Psoas muscle (tissue), 8 donors: Measurements from ENCODE around the gene ACSL1. TPM values are rescaled to one million over a fixed set of nuclear protein-coding genes. Genes with fewer than 3 reads are reported as not detected.

Source experiments
- ATAC-seq, 4 donors: fragments of 200-7000 bp; cut with Tn5 transposase; one replicate each; pipeline ENCODE4 v1.9.1; 2020; ENCODE audit warnings: moderate library complexity in 3 of 4, mild to moderate bottlenecking in 2 of 4
- DNase-seq, 2 donors: peaks; one replicate each; pipeline ENCODE4 v3.0.0-alpha.2; 2020
- H3K27ac ChIP-seq: fragments of 200-600 bp; one replicate; pipeline ENCODE4 v1.8.0; 2022
- H3K27me3 ChIP-seq, 3 donors: fragments of 200-600 bp in 1 of 3; one replicate each; pipeline versions ENCODE4 v1.6.1 to v1.8.0; 2013 to 2022; ENCODE audit warnings: low read length in 2 of 3, mild to moderate bottlenecking in 2 of 3, moderate library complexity in 1 of 3; ENCODE audit not compliant: insufficient read depth in 3 of 3
- H3K36me3 ChIP-seq, 2 donors: fragments of 200-600 bp in 1 of 2; one replicate each; pipeline versions ENCODE4 v1.6.1 to v1.8.0; 2013 to 2022; ENCODE audit warnings: low read depth in 1 of 2, mild to moderate bottlenecking in 1 of 2, moderate library complexity in 1 of 2; ENCODE audit not compliant: insufficient read depth in 1 of 2
- H3K4me1 ChIP-seq: fragments of 200-600 bp; one replicate; pipeline ENCODE4 v1.8.0; 2022
- H3K4me3 ChIP-seq: fragments of 200-600 bp; one replicate; pipeline ENCODE4 v1.8.0; 2022; ENCODE audit warnings: mild to moderate bottlenecking
- H3K9me3 ChIP-seq: fragments of 200-600 bp; one replicate; pipeline ENCODE4 v1.8.0; 2022
- WGBS, 3 donors: extraction: QIAGEN DNeasy Blood & Tissue Kit; methylation state at CpG; one replicate each; pipeline versions ENCODE4 v1.1.6 to v1.1.7; 2013; 5-methylcytosine and 5-hydroxymethylcytosine counted together
- intact Hi-C, 2 donors: fragments of 100-400 bp; cut with DNase I; formaldehyde crosslinking; loops; one replicate each; pipeline versions ENCODE4 v1.11.0 to v1.14.2; 2022
- polyA plus RNA-seq, 3 donors: library from polyadenylated mRNA; stranded (reverse); fragments of 200-250 nt; gene quantifications; one replicate each; pipeline ENCODE4 v1.2.3, GENCODE V29; 2013
- total RNA-seq, 4 donors: library from RNA; stranded (reverse); fragmentation: NEBNext Ultra II Directional in 2 of 4; extraction: Animal tissue kit (Norgen Biotek cat#: 25700) in 2 of 4; gene quantifications; one replicate each; pipeline versions ENCODE4 v1.2.1 to v1.2.4, GENCODE V29; 2021 to 2023
- TF ChIP-seq, protein P1 (sequence below): fragments of 200-600 bp; IDR thresholded peaks from one replicate; pipeline ENCODE4 v1.8.0; 2022; ENCODE audit warnings: antibody characterized with exemption
- donor health status: healthy with polysubstance abuse.
- donor health status: DM: no; HTN: no; CAD: no; lungs with moderate emphysema.
- donor health status: Bipolar disorder and iron deficiency.
- donor health status: healthy.
- donor health status: DM: yes; HTN: yes; CAD: no.
- donor health status: DM: no; HTN: no; CAD: no.
- donor health status: DM: no; HTN: no; CAD: no.
- donor health status: DM: yes; HTN: yes; CAD: no.

Gene ACSL1
- total and polyA plus RNA-seq, 7 donors = 257 to 1,392 (median 781) TPM

DNA sequence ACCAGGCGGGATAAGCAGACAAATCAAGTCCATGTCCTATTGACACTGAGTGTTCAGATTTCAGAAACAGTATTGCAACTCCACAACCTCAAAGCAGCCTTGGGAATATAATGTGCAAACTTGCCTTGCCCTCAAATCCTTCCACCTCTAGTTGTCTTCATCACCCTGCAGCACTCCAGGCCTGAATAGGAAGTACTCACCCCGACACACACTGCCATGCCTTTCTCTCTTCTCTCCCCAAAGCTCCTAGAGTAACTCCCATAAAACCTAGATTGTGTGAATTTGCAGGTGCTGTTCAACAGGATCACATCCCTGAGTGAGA, 19.6 kb downstream of the ACSL1 start:
- H3K36me3 ChIP-seq = peaks cover 5 to 20% of the 10 kb centered on the region in 2 donors
- H3K9me3 ChIP-seq = no peaks in the 10 kb centered on the region
- TF ChIP-seq, protein P1, sequence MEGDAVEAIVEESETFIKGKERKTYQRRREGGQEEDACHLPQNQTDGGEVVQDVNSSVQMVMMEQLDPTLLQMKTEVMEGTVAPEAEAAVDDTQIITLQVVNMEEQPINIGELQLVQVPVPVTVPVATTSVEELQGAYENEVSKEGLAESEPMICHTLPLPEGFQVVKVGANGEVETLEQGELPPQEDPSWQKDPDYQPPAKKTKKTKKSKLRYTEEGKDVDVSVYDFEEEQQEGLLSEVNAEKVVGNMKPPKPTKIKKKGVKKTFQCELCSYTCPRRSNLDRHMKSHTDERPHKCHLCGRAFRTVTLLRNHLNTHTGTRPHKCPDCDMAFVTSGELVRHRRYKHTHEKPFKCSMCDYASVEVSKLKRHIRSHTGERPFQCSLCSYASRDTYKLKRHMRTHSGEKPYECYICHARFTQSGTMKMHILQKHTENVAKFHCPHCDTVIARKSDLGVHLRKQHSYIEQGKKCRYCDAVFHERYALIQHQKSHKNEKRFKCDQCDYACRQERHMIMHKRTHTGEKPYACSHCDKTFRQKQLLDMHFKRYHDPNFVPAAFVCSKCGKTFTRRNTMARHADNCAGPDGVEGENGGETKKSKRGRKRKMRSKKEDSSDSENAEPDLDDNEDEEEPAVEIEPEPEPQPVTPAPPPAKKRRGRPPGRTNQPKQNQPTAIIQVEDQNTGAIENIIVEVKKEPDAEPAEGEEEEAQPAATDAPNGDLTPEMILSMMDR = no peak
- H3K27me3 ChIP-seq = no peaks in the 10 kb centered on the region
- DNase-seq (no peak), ATAC-seq (no peak)
- H3K27ac ChIP-seq = peak overlapping the region; percentile 92
- peaks cover 73% of the 10 kb centered on the region for H3K4me1 ChIP-seq
- 42 to 59% (median 49%) methylated on average over 2 of the region's 2 CpGs for WGBS, 3 donors
- H3K4me3 ChIP-seq = peak overlapping the region; percentile 71
- intact Hi-C loops = loop anchor here in 1 of 2 donors (10.0 kb wide), 1 partner anchor 339 kb away; the partner anchor contains the start of gene SLC25A4

- peak overlapping the region; percentile 71 for H3K4me3 ChIP-seq
- intact Hi-C loops = loop anchor here in 1 of 2 donors (10.0 kb wide), 1 partner anchor 339 kb away; the partner anchor contains the start of gene SLC25A4
Observed at GRCh38 chr4:184805462-184806228, 20.1 kb downstream of the ACSL1 start.

GRCh38 chr4:184804621-184805020, 21.1 kb downstream of the ACSL1 start:
- Histone ChIP-seq H3K27me3 (no peaks in the 10 kb centered on the region), H3K36me3 (peaks cover 5 to 36% of the 10 kb centered on the region in 2 donors), H3K4me1 (peaks cover 80% of the 10 kb centered on the region), H3K27ac (peak overlapping the region; percentile 92), H3K4me3 (peak overlapping the region; percentile 71), H3K9me3 (no peaks in the 10 kb centered on the region)
- ATAC-seq (peak in 1 of 4 donors; percentile 8), DNase-seq (no peak)
- TF ChIP-seq, protein P1 = no peak
- 41 to 55% (median 47%) methylated on average over 5 of the region's 5 CpGs for WGBS, 3 donors
- intact Hi-C loops = loop anchor here in 1 of 2 donors (5.0 to 10.0 kb wide), 2 partner anchors 42 to 340 kb away; partner anchors contain the start of gene SLC25A4

More at GRCh38 chr4:184805462-184806228, 20.1 kb downstream of the ACSL1 start:
- ATAC-seq (peak; percentile 81 to 89 (median 85)), DNase-seq (peak; percentile 88 to 97)
- peaks cover 78% of the 10 kb centered on the region for H3K4me1 ChIP-seq
- no peaks in the 10 kb centered on the region for H3K27me3 ChIP-seq
- H3K36me3 ChIP-seq = peaks cover 5 to 26% of the 10 kb centered on the region in 2 donors
- H3K27ac ChIP-seq = peak overlapping the region; percentile 92
- TF ChIP-seq, protein P1 = no peak
- WGBS, 3 donors = 25 to 31% (median 26%) methylated on average over 11 of the region's 11 CpGs
- H3K9me3 ChIP-seq = no peaks in the 10 kb centered on the region

DNA sequence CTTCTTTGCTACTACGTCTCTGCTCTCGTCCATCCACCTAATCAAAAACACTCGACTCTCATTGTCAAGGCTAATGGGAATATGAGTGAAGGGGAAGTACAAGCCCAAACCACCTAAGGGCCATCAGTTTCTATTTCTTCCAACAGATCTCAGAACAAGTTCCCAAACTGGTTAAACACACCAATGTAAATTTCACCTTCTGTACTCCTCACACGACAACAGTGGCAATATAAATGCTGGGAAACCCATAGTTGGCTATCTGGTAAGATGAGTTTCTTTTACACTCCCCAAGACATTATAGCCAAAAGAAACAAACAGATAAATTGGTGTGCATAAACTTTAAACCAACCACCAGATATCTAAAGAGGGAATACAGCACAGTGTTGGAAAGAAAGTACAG, 21.9 kb downstream of the ACSL1 start:
- peaks cover 80% of the 10 kb centered on the region for H3K4me1 ChIP-seq
- DNase-seq = no peak
- intact Hi-C loops = loop anchor here in 1 of 2 donors (5.0 to 10.0 kb wide), 2 partner anchors 42 to 341 kb away; partner anchors contain the start of gene SLC25A4

More for the DNA sequence above, 21.9 kb downstream of the ACSL1 start:
- Histone ChIP-seq H3K4me3 (peak overlapping the region; percentile 71), H3K36me3 (peaks cover 5 to 44% of the 10 kb centered on the region in 2 donors), H3K9me3 (no peaks in the 10 kb centered on the region), H3K27ac (peak overlapping the region; percentile 92), H3K27me3 (no peaks in the 10 kb centered on the region)
- TF ChIP-seq, protein P1 = no peak
- ATAC-seq = no peak
- 45 to 49% (median 46%) methylated on average over 4 of the region's 4 CpGs for WGBS, 3 donors
